Gastrocnemius medialis (tissue), 4 donors: ENCODE data around the gene XYLT1.

ENCODE experiments used
- CTCF ChIP-seq, 5 experiments: fragments of 450-650 bp in 3 of 5; fragments of 200-600 bp in 2 of 5; sonication (generic) in 2 of 5; IDR thresholded peaks in 4 of 5; conservative IDR thresholded peaks in 1 of 5; 1 replicate in 4 of 5; 2 replicates in 1 of 5; pipeline ENCODE4 v1.5.1; 2016 to 2019; ENCODE audit warnings: antibody characterized with exemption in 5 of 5, mild to moderate bottlenecking in 3 of 5, moderate library complexity in 3 of 5
- POLR2A ChIP-seq, 2 donors: fragments of 450-650 bp; IDR thresholded peaks; one replicate each; pipeline ENCODE4 v1.6.1; 2017; ENCODE audit warnings: antibody characterized with exemption in 2 of 2, mild to moderate bottlenecking in 2 of 2, moderate library complexity in 2 of 2

- TF ChIP-seq CTCF (IDR thresholded peaks at IDR 0.05 in 4 of 5, conservative IDR thresholded peaks at IDR 0.05 in 1 of 5) (no peak), POLR2A (IDR thresholded peaks at IDR 0.05) (peak; percentile 16 to 29)
Measured at GRCh38 chr16:17470908-17471718, at the start of gene XYLT1.
